Neural progenitor cell (in vitro differentiated cells): ENCODE data around the gene PTPN23. TPM values are rescaled to one million over a fixed set of nuclear protein-coding genes. Genes with fewer than 3 reads are reported as not detected.

Experiments used
- DNase-seq: peaks from one replicate; pipeline ENCODE4 v3.0.0-alpha.2; 2016; ENCODE audit warnings: low spot score
- H2AFZ ChIP-seq: fragments of 200-600 bp; sonication (generic); replicated peaks from 2 replicates; pipeline ENCODE4 v1.6.1; 2016; ENCODE audit warnings: antibody characterized with exemption
- H3F3A ChIP-seq: fragments of 200-600 bp; sonication (generic); 2 replicates; pipeline ENCODE4 v1.6.1; 2016; ENCODE audit warnings: antibody characterized with exemption, low read depth
- H3K27ac ChIP-seq: fragments of 200-600 bp; sonication (generic); 2 replicates; pipeline ENCODE4 v1.5.1; 2016; ENCODE audit warnings: mild to moderate bottlenecking
- H3K27me3 ChIP-seq: fragments of 200-600 bp; sonication (generic); 2 replicates; pipeline ENCODE4 v1.6.1; 2016; ENCODE audit warnings: mild to moderate bottlenecking, moderate library complexity
- H3K36me3 ChIP-seq: fragments of 200-600 bp; sonication (generic); 2 replicates; pipeline ENCODE4 v1.5.1; 2016
- H3K4me1 ChIP-seq: fragments of 200-600 bp; sonication (generic); 2 replicates; pipeline ENCODE4 v1.6.1; 2016; ENCODE audit warnings: mixed run types
- H3K4me2 ChIP-seq: fragments of 200-600 bp; sonication (generic); 2 replicates; pipeline ENCODE4 v1.6.1; 2016
- H3K4me3 ChIP-seq: fragments of 200-600 bp; sonication (generic); 2 replicates; pipeline ENCODE4 v1.5.1; 2016
- H3K79me2 ChIP-seq: fragments of 200-600 bp; sonication (generic); 2 replicates; pipeline ENCODE4 v1.6.1; 2016; ENCODE audit warnings: low read depth
- H3K9ac ChIP-seq: fragments of 200-600 bp; sonication (generic); 2 replicates; pipeline ENCODE4 v1.6.1; 2016
- H3K9me3 ChIP-seq: fragments of 200-600 bp; sonication (generic); 2 replicates; pipeline ENCODE4 v1.5.1; 2016; ENCODE audit warnings: low read depth
- H4K20me1 ChIP-seq: fragments of 200-600 bp; sonication (generic); 2 replicates; pipeline ENCODE4 v1.6.1; 2016; ENCODE audit warnings: low read depth
- H3K27ac Mint-ChIP-seq: 3 replicates; pipeline ENCODE4 v1.8.0; 2021; ENCODE audit warnings: mixed read lengths
- H3K27me3 Mint-ChIP-seq: 2 replicates; pipeline ENCODE4 v1.8.0; 2022; ENCODE audit warnings: low read depth, mild to moderate bottlenecking, inconsistent platforms, moderate library complexity, mixed read lengths; ENCODE audit not compliant: insufficient read depth
- H3K36me3 Mint-ChIP-seq: 3 replicates; pipeline ENCODE4 v1.8.0; 2021; ENCODE audit warnings: mixed read lengths
- H3K4me1 Mint-ChIP-seq: 3 replicates; pipeline ENCODE4 v1.8.0; 2021; ENCODE audit warnings: mixed read lengths
- H3K4me3 Mint-ChIP-seq: 3 replicates; pipeline ENCODE4 v1.8.0; 2021; ENCODE audit warnings: mild to moderate bottlenecking, moderate library complexity, mixed read lengths
- H3K9me3 Mint-ChIP-seq: 3 replicates; pipeline ENCODE4 v1.8.0; 2020; ENCODE audit warnings: mixed read lengths
- EZH2 ChIP-seq: fragments of 200-600 bp; sonication (generic); IDR thresholded peaks from 2 replicates; pipeline ENCODE4 v1.6.1; 2017; ENCODE audit warnings: antibody characterized with exemption, mild to moderate bottlenecking, moderate library complexity
- EZH2phosphoT487 ChIP-seq: fragments of 200-600 bp; sonication (generic); IDR thresholded peaks from 2 replicates; pipeline ENCODE4 v1.6.1; 2017; ENCODE audit warnings: antibody characterized with exemption
- total RNA-seq: library from RNA; depleted of rRNA; stranded (reverse); fragments of >200 nt; gene quantifications from 2 replicates; pipeline ENCODE4 v1.2.3, GENCODE V29; 2015; ENCODE audit warnings: low replicate concordance
- TF ChIP-seq, protein P1 (sequence below): fragments of 200-600 bp; sonication (generic); IDR thresholded peaks from 2 replicates; pipeline ENCODE4 v1.5.1; 2017; ENCODE audit warnings: antibody characterized with exemption, mild to moderate bottlenecking

The PTPN23 gene
- total RNA-seq, 1 donor from 2014 or later: 3.4 TPM

DNA sequence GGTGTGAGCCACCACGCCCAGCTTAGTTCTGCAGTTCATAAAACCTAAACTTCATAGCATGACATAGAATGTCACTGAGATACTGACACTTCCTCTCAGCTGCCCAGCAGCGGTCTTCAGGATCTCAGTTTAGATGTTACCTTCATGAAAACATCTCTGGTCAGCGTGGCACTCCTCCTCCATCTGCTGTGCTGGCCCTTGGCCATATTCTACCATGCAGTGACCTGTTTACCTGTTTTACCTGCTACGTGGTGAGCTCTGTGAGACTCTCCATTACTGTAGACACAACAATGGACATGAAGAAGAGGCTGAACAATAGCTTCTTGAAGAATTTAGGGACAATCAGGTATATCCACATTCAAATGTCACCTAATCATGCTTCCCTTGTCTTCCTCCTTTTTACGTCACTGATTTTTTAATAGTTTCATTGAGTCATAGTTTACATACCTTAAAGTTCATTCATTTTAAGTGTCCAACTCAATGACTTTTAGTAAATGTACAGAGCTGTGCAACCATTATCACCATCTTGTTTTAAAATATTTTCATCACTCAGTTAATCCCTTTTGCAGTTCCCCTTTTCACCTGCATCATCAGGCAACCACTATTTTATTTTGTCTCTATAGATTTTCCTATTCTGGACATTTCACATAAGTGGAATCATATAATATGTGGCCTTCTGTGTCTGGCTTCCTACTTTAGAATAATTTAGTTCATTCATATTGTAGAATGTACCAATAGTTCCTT, 32.2 kb upstream of the PTPN23 start:
- Histone ChIP-seq H3K4me2 (no peak overlapping the region), H3K4me1 (no peaks in the 10 kb centered on the region), H3K27me3 (no peaks in the 10 kb centered on the region), H3K36me3 (no peaks in the 10 kb centered on the region), H3K9me3 (no peaks in the 10 kb centered on the region), H2AFZ (no peak overlapping the region), H3K4me3 (no peak overlapping the region), H3K9ac (no peak overlapping the region), H3K79me2 (no peaks in the 10 kb centered on the region), H4K20me1 (no peaks in the 10 kb centered on the region), H3K27ac (no peak overlapping the region), H3F3A (no peaks in the 10 kb centered on the region)
- H3K36me3 Mint-ChIP-seq: peaks cover 11% of the 10 kb centered on the region
- H3K27me3 Mint-ChIP-seq: no peaks in the 10 kb centered on the region
- H3K4me1 Mint-ChIP-seq: no peaks in the 10 kb centered on the region
- no peak for DNase-seq
- TF ChIP-seq EZH2phosphoT487 (no peak), EZH2 (no peak)
- TF ChIP-seq, protein P1, sequence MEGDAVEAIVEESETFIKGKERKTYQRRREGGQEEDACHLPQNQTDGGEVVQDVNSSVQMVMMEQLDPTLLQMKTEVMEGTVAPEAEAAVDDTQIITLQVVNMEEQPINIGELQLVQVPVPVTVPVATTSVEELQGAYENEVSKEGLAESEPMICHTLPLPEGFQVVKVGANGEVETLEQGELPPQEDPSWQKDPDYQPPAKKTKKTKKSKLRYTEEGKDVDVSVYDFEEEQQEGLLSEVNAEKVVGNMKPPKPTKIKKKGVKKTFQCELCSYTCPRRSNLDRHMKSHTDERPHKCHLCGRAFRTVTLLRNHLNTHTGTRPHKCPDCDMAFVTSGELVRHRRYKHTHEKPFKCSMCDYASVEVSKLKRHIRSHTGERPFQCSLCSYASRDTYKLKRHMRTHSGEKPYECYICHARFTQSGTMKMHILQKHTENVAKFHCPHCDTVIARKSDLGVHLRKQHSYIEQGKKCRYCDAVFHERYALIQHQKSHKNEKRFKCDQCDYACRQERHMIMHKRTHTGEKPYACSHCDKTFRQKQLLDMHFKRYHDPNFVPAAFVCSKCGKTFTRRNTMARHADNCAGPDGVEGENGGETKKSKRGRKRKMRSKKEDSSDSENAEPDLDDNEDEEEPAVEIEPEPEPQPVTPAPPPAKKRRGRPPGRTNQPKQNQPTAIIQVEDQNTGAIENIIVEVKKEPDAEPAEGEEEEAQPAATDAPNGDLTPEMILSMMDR: no peak
- no peak overlapping the region for H3K4me3 Mint-ChIP-seq
- H3K27ac Mint-ChIP-seq: no peak overlapping the region
- no peaks in the 10 kb centered on the region for H3K9me3 Mint-ChIP-seq

DNA sequence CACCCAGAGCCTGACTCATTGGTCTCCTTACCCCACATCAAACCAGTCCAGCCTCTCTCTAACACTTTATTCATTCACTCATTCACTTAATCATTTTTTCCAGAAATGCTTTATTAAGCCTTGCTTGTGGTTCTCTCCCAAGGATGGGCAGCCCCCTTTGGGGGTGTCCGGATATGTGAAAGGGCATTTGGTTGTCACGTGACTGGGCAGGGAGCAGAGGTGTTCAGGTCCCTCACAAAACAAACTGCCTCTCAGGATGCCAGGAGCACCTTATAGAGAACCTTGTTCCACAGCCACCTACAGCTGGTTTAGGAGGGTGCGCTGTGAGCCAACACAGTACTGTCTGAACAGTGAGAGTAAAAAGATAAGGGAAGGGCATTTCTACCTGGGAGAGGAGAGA, 25.8 kb upstream of the PTPN23 start:
- Mint-ChIP-seq H3K4me3 (no peak overlapping the region), H3K9me3 (peaks cover 10% of the 10 kb centered on the region), H3K27me3 (no peaks in the 10 kb centered on the region), H3K4me1 (no peaks in the 10 kb centered on the region), H3K27ac (no peak overlapping the region), H3K36me3 (no peaks in the 10 kb centered on the region)
- Histone ChIP-seq H3K4me3 (no peak overlapping the region), H3K27me3 (no peaks in the 10 kb centered on the region), H3K9me3 (no peaks in the 10 kb centered on the region), H3K9ac (no peak overlapping the region), H2AFZ (no peak overlapping the region), H3K36me3 (no peaks in the 10 kb centered on the region), H3K4me1 (no peaks in the 10 kb centered on the region), H4K20me1 (no peaks in the 10 kb centered on the region), H3K27ac (no peak overlapping the region), H3K4me2 (no peak overlapping the region), H3F3A (no peaks in the 10 kb centered on the region), H3K79me2 (no peaks in the 10 kb centered on the region)
- DNase-seq: no peak
- TF ChIP-seq EZH2: no peak
- TF ChIP-seq EZH2phosphoT487: no peak
- TF ChIP-seq, protein P1: no peak

DNA sequence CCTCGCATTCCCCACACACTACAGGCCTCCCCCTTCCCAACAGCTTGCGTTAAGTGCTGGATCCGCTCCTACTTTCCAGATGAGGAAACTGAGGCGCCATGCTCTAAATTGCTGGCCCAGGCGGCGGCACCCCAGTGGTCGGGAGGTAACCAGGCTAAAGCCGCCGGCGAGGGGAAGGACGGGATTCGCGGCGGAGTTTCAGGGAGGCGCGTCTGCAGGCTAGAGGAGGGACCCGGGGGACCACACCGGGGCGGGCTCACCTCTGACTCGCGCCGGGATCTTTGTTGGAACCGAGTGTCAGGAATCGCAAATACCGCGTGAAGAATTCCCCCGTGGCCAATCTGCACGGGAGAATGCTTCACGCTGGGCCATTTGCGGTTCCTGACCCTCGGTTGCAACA, 24.6 kb upstream of the PTPN23 start:
- H3K9me3 Mint-ChIP-seq: peaks cover 15% of the 10 kb centered on the region
- no peak for DNase-seq
- H3K4me1 Mint-ChIP-seq: no peaks in the 10 kb centered on the region
- no peak overlapping the region for H3K4me3 ChIP-seq
- H3K27ac Mint-ChIP-seq: no peak overlapping the region
- H3K4me1 ChIP-seq: no peaks in the 10 kb centered on the region
- H3K27me3 ChIP-seq: no peaks in the 10 kb centered on the region
- H3K36me3 ChIP-seq: no peaks in the 10 kb centered on the region
- no peaks in the 10 kb centered on the region for H3K79me2 ChIP-seq
- H4K20me1 ChIP-seq: no peaks in the 10 kb centered on the region
- H3K27me3 Mint-ChIP-seq: no peaks in the 10 kb centered on the region
- H3K9me3 ChIP-seq: no peaks in the 10 kb centered on the region
- no peaks in the 10 kb centered on the region for H3K36me3 Mint-ChIP-seq
- H2AFZ ChIP-seq: no peak overlapping the region
- no peak overlapping the region for H3K4me3 Mint-ChIP-seq
- no peak overlapping the region for H3K27ac ChIP-seq
- H3K9ac ChIP-seq: no peak overlapping the region
- TF ChIP-seq EZH2phosphoT487 (no peak), EZH2 (no peak)
- TF ChIP-seq, protein P1: no peak
- H3F3A ChIP-seq: no peaks in the 10 kb centered on the region
- H3K4me2 ChIP-seq: no peak overlapping the region
